Measurements from ENCODE around the gene S100A16. TPM values are rescaled to one million over a fixed set of nuclear protein-coding genes. Genes with fewer than 3 reads are reported as not detected.

S100A16 gene
- total RNA-seq, 1 experiment from 2014 or later: 196 TPM

DNA sequence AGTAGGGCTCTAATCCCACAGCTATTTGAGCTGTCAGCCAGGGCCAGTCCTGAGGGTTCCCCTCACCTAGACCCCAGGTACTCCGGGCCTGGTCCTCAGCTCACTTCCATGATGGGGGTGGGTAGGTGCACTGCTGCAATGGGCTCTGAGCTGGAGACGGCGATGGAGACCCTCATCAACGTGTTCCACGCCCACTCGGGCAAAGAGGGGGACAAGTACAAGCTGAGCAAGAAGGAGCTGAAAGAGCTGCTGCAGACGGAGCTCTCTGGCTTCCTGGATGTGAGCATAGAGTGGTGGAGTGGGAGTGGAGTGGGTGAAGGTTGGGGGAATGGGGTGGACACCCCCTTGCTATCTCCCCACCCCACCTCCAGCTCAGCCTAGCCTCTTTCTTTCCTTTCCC is 17.4 kb upstream of the S100A16 start:
- H3K9ac ChIP-seq (ENCODE audit: low read length): no peak overlapping the region; the same call in 1 of the 2 replicates
- no peaks in the 10 kb centered on the region for H3K36me3 ChIP-seq (ENCODE audit: control insufficient read depth in 1 of 2, insufficient read depth in 2 of 2, low read length in 2 of 2)
- H2AFZ ChIP-seq (ENCODE audit: low read depth, low read length, poor library complexity, severe bottlenecking): no peak overlapping the region
- CTCF ChIA-PET: no interaction called here
- no peaks in the 10 kb centered on the region for H3K27me3 ChIP-seq (ENCODE audit: insufficient read depth, low read length)
- peaks cover 23 to 44% of the 10 kb centered on the region in 2 experiments for H3K4me1 ChIP-seq (ENCODE audit: control insufficient read depth in 1 of 2, insufficient read depth in 2 of 2, low read length in 2 of 2)
- no peak overlapping the region for H3K4me3 ChIP-seq (replicated peaks in 1 of 2; ENCODE audit: low read depth in 1 of 2, low read length in 2 of 2)
- no peak for DNase-seq (ENCODE audit: low read depth, low spot score)
- POLR2A ChIA-PET: interaction anchor here (10.5 kb wide), 1 partner anchor 15 kb away, joined by 172 read pairs; the partner anchor contains the start of genes S100A14 and S100A16
- H3K79me2 ChIP-seq (ENCODE audit: insufficient read depth, low read length): peaks cover 27% of the 10 kb centered on the region
- H4K20me1 ChIP-seq (ENCODE audit: insufficient read depth): no peaks in the 10 kb centered on the region
- RAD21 ChIA-PET (ENCODE audit: low non-redundant PET in 1 of 2, low total read pairs in 2 of 2, uncharacterized antibody in 2 of 2, unreplicated experiment in 2 of 2): no interaction called here
- TF ChIP-seq, protein P1, sequence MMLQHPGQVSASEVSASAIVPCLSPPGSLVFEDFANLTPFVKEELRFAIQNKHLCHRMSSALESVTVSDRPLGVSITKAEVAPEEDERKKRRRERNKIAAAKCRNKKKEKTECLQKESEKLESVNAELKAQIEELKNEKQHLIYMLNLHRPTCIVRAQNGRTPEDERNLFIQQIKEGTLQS (IDR thresholded peaks at IDR 0.05): no peak
- TF ChIP-seq TCF7L2 (IDR thresholded peaks at IDR 0.05; ENCODE audit: borderline replicate concordance, extremely low read depth, insufficient read depth, insufficient read length) (no peak), FOSL1 (IDR thresholded peaks at IDR 0.05; ENCODE audit: low read depth) (no peak), EGR1 (IDR thresholded peaks at IDR 0.05; ENCODE audit: low read depth) (no peak), YY1 (IDR thresholded peaks at IDR 0.05; ENCODE audit: extremely low read depth, insufficient replicate concordance, low read depth, low read length) (no peak), EZH2 (IDR thresholded peaks at IDR 0.05) (no peak), POLR2AphosphoS5 (IDR thresholded peaks at IDR 0.05; ENCODE audit: low read depth, low read length) (no peak), RAD21 (IDR thresholded peaks at IDR 0.05; ENCODE audit: low read depth) (no peak)
- TF ChIP-seq, protein P2, sequence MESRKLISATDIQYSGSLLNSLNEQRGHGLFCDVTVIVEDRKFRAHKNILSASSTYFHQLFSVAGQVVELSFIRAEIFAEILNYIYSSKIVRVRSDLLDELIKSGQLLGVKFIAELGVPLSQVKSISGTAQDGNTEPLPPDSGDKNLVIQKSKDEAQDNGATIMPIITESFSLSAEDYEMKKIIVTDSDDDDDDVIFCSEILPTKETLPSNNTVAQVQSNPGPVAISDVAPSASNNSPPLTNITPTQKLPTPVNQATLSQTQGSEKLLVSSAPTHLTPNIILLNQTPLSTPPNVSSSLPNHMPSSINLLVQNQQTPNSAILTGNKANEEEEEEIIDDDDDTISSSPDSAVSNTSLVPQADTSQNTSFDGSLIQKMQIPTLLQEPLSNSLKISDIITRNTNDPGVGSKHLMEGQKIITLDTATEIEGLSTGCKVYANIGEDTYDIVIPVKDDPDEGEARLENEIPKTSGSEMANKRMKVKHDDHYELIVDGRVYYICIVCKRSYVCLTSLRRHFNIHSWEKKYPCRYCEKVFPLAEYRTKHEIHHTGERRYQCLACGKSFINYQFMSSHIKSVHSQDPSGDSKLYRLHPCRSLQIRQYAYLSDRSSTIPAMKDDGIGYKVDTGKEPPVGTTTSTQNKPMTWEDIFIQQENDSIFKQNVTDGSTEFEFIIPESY (IDR thresholded peaks at IDR 0.05; ENCODE audit: extremely low read depth, insufficient replicate concordance, low read length): no peak
- TF ChIP-seq, protein P3, sequence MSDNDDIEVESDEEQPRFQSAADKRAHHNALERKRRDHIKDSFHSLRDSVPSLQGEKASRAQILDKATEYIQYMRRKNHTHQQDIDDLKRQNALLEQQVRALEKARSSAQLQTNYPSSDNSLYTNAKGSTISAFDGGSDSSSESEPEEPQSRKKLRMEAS (IDR thresholded peaks at IDR 0.05): no peak
- TF ChIP-seq, protein P4, sequence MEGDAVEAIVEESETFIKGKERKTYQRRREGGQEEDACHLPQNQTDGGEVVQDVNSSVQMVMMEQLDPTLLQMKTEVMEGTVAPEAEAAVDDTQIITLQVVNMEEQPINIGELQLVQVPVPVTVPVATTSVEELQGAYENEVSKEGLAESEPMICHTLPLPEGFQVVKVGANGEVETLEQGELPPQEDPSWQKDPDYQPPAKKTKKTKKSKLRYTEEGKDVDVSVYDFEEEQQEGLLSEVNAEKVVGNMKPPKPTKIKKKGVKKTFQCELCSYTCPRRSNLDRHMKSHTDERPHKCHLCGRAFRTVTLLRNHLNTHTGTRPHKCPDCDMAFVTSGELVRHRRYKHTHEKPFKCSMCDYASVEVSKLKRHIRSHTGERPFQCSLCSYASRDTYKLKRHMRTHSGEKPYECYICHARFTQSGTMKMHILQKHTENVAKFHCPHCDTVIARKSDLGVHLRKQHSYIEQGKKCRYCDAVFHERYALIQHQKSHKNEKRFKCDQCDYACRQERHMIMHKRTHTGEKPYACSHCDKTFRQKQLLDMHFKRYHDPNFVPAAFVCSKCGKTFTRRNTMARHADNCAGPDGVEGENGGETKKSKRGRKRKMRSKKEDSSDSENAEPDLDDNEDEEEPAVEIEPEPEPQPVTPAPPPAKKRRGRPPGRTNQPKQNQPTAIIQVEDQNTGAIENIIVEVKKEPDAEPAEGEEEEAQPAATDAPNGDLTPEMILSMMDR (IDR thresholded peaks at IDR 0.05 in 2 of 3, conservative IDR thresholded peaks at IDR 0.05 in 1 of 3; ENCODE audit: borderline replicate concordance in 1 of 3, insufficient read depth in 1 of 3, low read depth in 2 of 3, low read length in 2 of 3): no peak
- no peak overlapping the region for H3K27ac ChIP-seq (ENCODE audit: low read depth, low read length)
- intact Hi-C loops (cut with micrococcal nuclease): no loop called here
- no peaks in the 10 kb centered on the region for H3K9me3 ChIP-seq (ENCODE audit: control insufficient read depth in 1 of 2, insufficient read depth in 1 of 2, low read depth in 1 of 2, low read length in 2 of 2)
- H3K4me2 ChIP-seq (ENCODE audit: low read length): no peak overlapping the region
- no peak for ATAC-seq
- H3K9me2 ChIP-seq (ENCODE audit: insufficient read depth): no peaks in the 10 kb centered on the region
- BruUV-seq (replicated peaks): no TSS peak

All from HCT116 (cell line).